CD14-positive monocyte (primary cell): ENCODE results near the gene FAIM2. TPM values are rescaled to one million over a fixed set of nuclear protein-coding genes. Genes with fewer than 3 reads are reported as not detected.

Source experiments
- DNase-seq, 3 donors: peaks; one replicate each; pipeline ENCODE4 v3.0.0-alpha.2; 2011 to 2022
- H2AFZ ChIP-seq: 2 replicates; pipeline ENCODE4 v1.6.0; 2012; ENCODE audit warnings: mild to moderate bottlenecking, low read depth, low read length, inconsistent platforms; ENCODE audit not compliant: insufficient read depth, poor library complexity, severe bottlenecking
- H3K27ac ChIP-seq, 2 donors: 1 replicate in 1 of 2; 2 replicates in 1 of 2; pipeline ENCODE4 v1.5.1; 2012 to 2013; ENCODE audit warnings: low read length in 2 of 2, control low read depth in 1 of 2, inconsistent platforms in 1 of 2, low read depth in 1 of 2, mild to moderate bottlenecking in 1 of 2
- H3K27me3 ChIP-seq, 2 donors: one replicate each; pipeline versions ENCODE4 v1.6.0 to v1.6.1; 2011 to 2013; ENCODE audit warnings: low read length in 2 of 2; ENCODE audit not compliant: control insufficient read depth in 2 of 2, insufficient read depth in 2 of 2
- H3K36me3 ChIP-seq, 2 donors: replicated peaks in 1 of 2; 1 replicate in 1 of 2; 2 replicates in 1 of 2; pipeline versions ENCODE4 v1.5.1 to v1.6.1; 2012 to 2013; ENCODE audit warnings: low read length in 2 of 2, control low read depth in 1 of 2, inconsistent platforms in 1 of 2, mild to moderate bottlenecking in 1 of 2; ENCODE audit not compliant: insufficient read depth in 2 of 2, control insufficient read depth in 1 of 2
- H3K4me1 ChIP-seq, 2 donors: 1 replicate in 1 of 2; 2 replicates in 1 of 2; pipeline versions ENCODE4 v1.5.1 to v1.6.1; 2012 to 2013; ENCODE audit warnings: low read length in 2 of 2, control low read depth in 1 of 2, inconsistent platforms in 1 of 2, mild to moderate bottlenecking in 1 of 2, moderate library complexity in 1 of 2; ENCODE audit not compliant: insufficient read depth in 2 of 2, control insufficient read depth in 1 of 2
- H3K4me2 ChIP-seq: replicated peaks from 2 replicates; pipeline ENCODE3; 2012; ENCODE audit warnings: low read length, moderate library complexity, mild to moderate bottlenecking; ENCODE audit not compliant: poor library complexity, severe bottlenecking; ENCODE audit errors: extremely low read depth
- H3K4me3 ChIP-seq, 3 experiments: fragments of 200-600 bp in 1 of 3; sonication (generic) in 1 of 3; replicated peaks in 1 of 3; 1 replicate in 2 of 3; 2 replicates in 1 of 3; pipeline ENCODE4 v1.5.1; 2011 to 2013; ENCODE audit warnings: low read length in 3 of 3, mild to moderate bottlenecking in 3 of 3, control low read depth in 2 of 3, low read depth in 2 of 3, inconsistent platforms in 1 of 3, moderate library complexity in 1 of 3
- H3K79me2 ChIP-seq: 2 replicates; pipeline ENCODE4 v1.6.0; 2012; ENCODE audit warnings: mild to moderate bottlenecking, control low read depth, inconsistent platforms, low read length, moderate library complexity; ENCODE audit not compliant: insufficient read depth
- H3K9ac ChIP-seq: 2 replicates; pipeline ENCODE4 v1.6.0; 2017; ENCODE audit warnings: low read length, mild to moderate bottlenecking; ENCODE audit not compliant: insufficient read depth, poor library complexity, severe bottlenecking
- H3K9me3 ChIP-seq, 2 donors: replicated peaks in 1 of 2; 1 replicate in 1 of 2; 2 replicates in 1 of 2; pipeline versions ENCODE4 v1.5.1 to v1.6.1; 2012 to 2013; ENCODE audit warnings: low read length in 2 of 2, control low read depth in 1 of 2; ENCODE audit not compliant: control insufficient read depth in 1 of 2, insufficient read depth in 1 of 2
- H4K20me1 ChIP-seq: 2 replicates; pipeline ENCODE4 v1.6.0; 2012; ENCODE audit warnings: mild to moderate bottlenecking, low read length, control low read depth, moderate library complexity; ENCODE audit not compliant: insufficient read depth
- H3K27ac Mint-ChIP-seq, 7 donors: one replicate each; pipeline ENCODE4 v1.8.0; 2020; ENCODE audit warnings: mild to moderate bottlenecking in 7 of 7, mixed read lengths in 7 of 7, moderate library complexity in 6 of 7, inconsistent platforms in 2 of 7
- H3K27me3 Mint-ChIP-seq, 3 donors: one replicate each; pipeline ENCODE4 v1.8.0; 2021 to 2022; ENCODE audit warnings: low read depth in 3 of 3, mild to moderate bottlenecking in 3 of 3, mixed read lengths in 3 of 3, moderate library complexity in 3 of 3, inconsistent platforms in 1 of 3
- H3K36me3 Mint-ChIP-seq, 2 donors: one replicate each; pipeline ENCODE4 v1.8.0; 2020; ENCODE audit warnings: mixed read lengths in 2 of 2, inconsistent platforms in 1 of 2, mild to moderate bottlenecking in 1 of 2
- H3K4me1 Mint-ChIP-seq: one replicate; pipeline ENCODE4 v1.8.0; 2020; ENCODE audit warnings: mild to moderate bottlenecking, mixed read lengths
- H3K4me3 Mint-ChIP-seq, 2 donors: one replicate each; pipeline ENCODE4 v1.8.0; 2020; ENCODE audit warnings: mild to moderate bottlenecking in 2 of 2, mixed read lengths in 2 of 2, moderate library complexity in 1 of 2
- H3K9me3 Mint-ChIP-seq, 7 donors: one replicate each; pipeline ENCODE4 v1.8.0; 2020 to 2022; ENCODE audit warnings: mixed read lengths in 7 of 7, mild to moderate bottlenecking in 6 of 7, moderate library complexity in 6 of 7, inconsistent platforms in 2 of 7
- WGBS: methylation state at CpG from one replicate; pipeline ENCODE4 v1.1.5; 2013; ENCODE audit warnings: missing lambda C conversion rate; ENCODE audit not compliant: insufficient coverage; 5-methylcytosine and 5-hydroxymethylcytosine counted together
- intact Hi-C, 2 donors: fragments of 100-400 bp; cut with micrococcal nuclease; formaldehyde crosslinking; loops; one replicate each; pipeline versions ENCODE4 v1.15.0 to v1.15.1; 2023
- polyA plus RNA-seq, 3 donors: library from polyadenylated mRNA; depleted of rRNA in 1 of 3; unstranded in 2 of 3; stranded (reverse) in 1 of 3; fragments of 300-500 nt in 2 of 3; fragments of >200 nt in 1 of 3; fragmentation: Illumina TruSeq in 2 of 3; gene quantifications; 1 replicate in 2 of 3; 2 replicates in 1 of 3; pipeline ENCODE4 v1.2.3, GENCODE V29; 2012 to 2021
- TF ChIP-seq, protein P1 (sequence below): fragments of 200-600 bp; IDR thresholded peaks from one replicate; pipeline ENCODE4 v1.8.0; 2022; ENCODE audit warnings: antibody characterized with exemption, mild to moderate bottlenecking

FAIM2 gene
- polyA plus RNA-seq, 3 donors = not detected

- WGBS = no CpG with 5 or more reads among the region's 2 CpGs
- H3K4me3 Mint-ChIP-seq = no peak overlapping the region
- H3K4me1 ChIP-seq = no peaks in the 10 kb centered on the region
- H3K27me3 ChIP-seq = no peaks in the 10 kb centered on the region
- H3K27ac ChIP-seq = no peak overlapping the region
- H3K4me3 ChIP-seq = no peak overlapping the region
- no peaks in the 10 kb centered on the region for H3K36me3 Mint-ChIP-seq
- TF ChIP-seq, protein P1, sequence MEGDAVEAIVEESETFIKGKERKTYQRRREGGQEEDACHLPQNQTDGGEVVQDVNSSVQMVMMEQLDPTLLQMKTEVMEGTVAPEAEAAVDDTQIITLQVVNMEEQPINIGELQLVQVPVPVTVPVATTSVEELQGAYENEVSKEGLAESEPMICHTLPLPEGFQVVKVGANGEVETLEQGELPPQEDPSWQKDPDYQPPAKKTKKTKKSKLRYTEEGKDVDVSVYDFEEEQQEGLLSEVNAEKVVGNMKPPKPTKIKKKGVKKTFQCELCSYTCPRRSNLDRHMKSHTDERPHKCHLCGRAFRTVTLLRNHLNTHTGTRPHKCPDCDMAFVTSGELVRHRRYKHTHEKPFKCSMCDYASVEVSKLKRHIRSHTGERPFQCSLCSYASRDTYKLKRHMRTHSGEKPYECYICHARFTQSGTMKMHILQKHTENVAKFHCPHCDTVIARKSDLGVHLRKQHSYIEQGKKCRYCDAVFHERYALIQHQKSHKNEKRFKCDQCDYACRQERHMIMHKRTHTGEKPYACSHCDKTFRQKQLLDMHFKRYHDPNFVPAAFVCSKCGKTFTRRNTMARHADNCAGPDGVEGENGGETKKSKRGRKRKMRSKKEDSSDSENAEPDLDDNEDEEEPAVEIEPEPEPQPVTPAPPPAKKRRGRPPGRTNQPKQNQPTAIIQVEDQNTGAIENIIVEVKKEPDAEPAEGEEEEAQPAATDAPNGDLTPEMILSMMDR = no peak
- intact Hi-C loops = no loop called here
- no peak for DNase-seq
- H3K9ac ChIP-seq = no peak overlapping the region
- H3K27ac Mint-ChIP-seq = no peak overlapping the region
- H3K79me2 ChIP-seq = no peaks in the 10 kb centered on the region
- no peaks in the 10 kb centered on the region for H4K20me1 ChIP-seq
- no peaks in the 10 kb centered on the region for H3K36me3 ChIP-seq
- H3K4me2 ChIP-seq = no peak overlapping the region
- H3K9me3 ChIP-seq = peaks cover 0 to 9% of the 10 kb centered on the region in 2 donors
- H2AFZ ChIP-seq = no peak overlapping the region
- peaks cover 0 to 19% (median 7%) of the 10 kb centered on the region in 7 donors for H3K9me3 Mint-ChIP-seq
- H3K4me1 Mint-ChIP-seq = no peaks in the 10 kb centered on the region
- peaks cover 3 to 12% (median 7%) of the 10 kb centered on the region in 3 donors for H3K27me3 Mint-ChIP-seq
Observed at GRCh38 chr12:49878021-49878420, 25.7 kb downstream of the FAIM2 start.

- H3K27me3 ChIP-seq = no peaks in the 10 kb centered on the region
- Mint-ChIP-seq H3K27me3 (peaks cover 3 to 6% (median 5%) of the 10 kb centered on the region in 3 donors), H3K36me3 (no peaks in the 10 kb centered on the region), H3K9me3 (peaks cover 0 to 19% (median 7%) of the 10 kb centered on the region in 7 donors), H3K27ac (no peak overlapping the region), H3K4me3 (no peak overlapping the region), H3K4me1 (no peaks in the 10 kb centered on the region)
- H3K27ac ChIP-seq = no peak overlapping the region
- H4K20me1 ChIP-seq = no peaks in the 10 kb centered on the region
- no peak overlapping the region for H2AFZ ChIP-seq
- intact Hi-C loops = no loop called here
- no peaks in the 10 kb centered on the region for H3K79me2 ChIP-seq
- H3K4me2 ChIP-seq = no peak overlapping the region
- H3K9ac ChIP-seq = no peak overlapping the region
- no peak for DNase-seq
- TF ChIP-seq, protein P1 = no peak
- H3K4me1 ChIP-seq = no peaks in the 10 kb centered on the region
- no peaks in the 10 kb centered on the region for H3K36me3 ChIP-seq
- peaks cover 0 to 9% of the 10 kb centered on the region in 2 donors for H3K9me3 ChIP-seq
- no peak overlapping the region for H3K4me3 ChIP-seq
- 100% methylated on average over 1 of the region's 5 CpGs for WGBS
Observed at GRCh38 chr12:49877066-49877465, 26.6 kb downstream of the FAIM2 start.
